MM.1S (cell line): ENCODE measurements around the gene HMGN3.

Source experiments
- DNase-seq: peaks from one replicate; pipeline ENCODE4 v3.0.0-alpha.2; 2015
- H2AFZ ChIP-seq: fragments of 300-600 bp; sonication (generic); 2 replicates; pipeline ENCODE4 v1.6.0; 2016; ENCODE audit warnings: antibody characterized with exemption, low read length
- H3F3A ChIP-seq: fragments of 300-600 bp; sonication (generic); 2 replicates; pipeline ENCODE4 v1.6.1; 2016; ENCODE audit warnings: mild to moderate bottlenecking, antibody characterized with exemption, low read length, moderate library complexity, mixed read lengths; ENCODE audit not compliant: insufficient read depth
- H3K27ac ChIP-seq: fragments of 300-600 bp; sonication (generic); 2 replicates; pipeline ENCODE4 v1.5.1; 2016; ENCODE audit warnings: mild to moderate bottlenecking, low read length
- H3K27me3 ChIP-seq: fragments of 300-600 bp; sonication (generic); replicated peaks from 2 replicates; pipeline ENCODE4 v1.6.0; 2016; ENCODE audit warnings: low read length; ENCODE audit not compliant: insufficient read depth
- H3K36me3 ChIP-seq: fragments of 300-600 bp; sonication (generic); replicated peaks from 2 replicates; pipeline ENCODE4 v1.6.1; 2016; ENCODE audit warnings: mild to moderate bottlenecking, low read length, mixed read lengths; ENCODE audit not compliant: insufficient read depth
- H3K4me1 ChIP-seq: fragments of 300-600 bp; sonication (generic); 2 replicates; pipeline ENCODE4 v1.6.1; 2016; ENCODE audit warnings: low read length, mixed read lengths
- H3K4me2 ChIP-seq: fragments of 300-600 bp; sonication (generic); 2 replicates; pipeline ENCODE4 v1.6.0; 2016; ENCODE audit warnings: low read depth, low read length
- H3K4me3 ChIP-seq: fragments of 300-600 bp; sonication (generic); 2 replicates; pipeline ENCODE4 v1.5.1; 2016; ENCODE audit warnings: low read length, mixed read lengths
- H3K79me2 ChIP-seq: fragments of 300-600 bp; sonication (generic); 2 replicates; pipeline ENCODE4 v1.6.1; 2016; ENCODE audit warnings: mixed run types, low read length, mixed read lengths
- H3K9ac ChIP-seq: fragments of 300-600 bp; sonication (generic); 2 replicates; pipeline ENCODE4 v1.6.1; 2016; ENCODE audit warnings: low read length, mixed read lengths
- H3K9me2 ChIP-seq: fragments of 300-600 bp; sonication (generic); replicated peaks from 2 replicates; pipeline ENCODE4 v1.6.1; 2016; ENCODE audit warnings: mild to moderate bottlenecking, low read length, mixed read lengths; ENCODE audit not compliant: insufficient read depth
- H3K9me3 ChIP-seq: fragments of 300-600 bp; sonication (generic); replicated peaks from 2 replicates; pipeline ENCODE4 v1.6.1; 2016; ENCODE audit warnings: mild to moderate bottlenecking, low read length, mixed read lengths; ENCODE audit not compliant: insufficient read depth
- H4K20me1 ChIP-seq: fragments of 300-600 bp; sonication (generic); 2 replicates; pipeline ENCODE4 v1.6.1; 2016; ENCODE audit warnings: mild to moderate bottlenecking, low read length, moderate library complexity, mixed read lengths; ENCODE audit not compliant: insufficient read depth
- EZH2 ChIP-seq: fragments of 300-600 bp; sonication (generic); optimal IDR thresholded peaks from 2 replicates; pipeline ENCODE3; 2017; ENCODE audit warnings: low read depth, mild to moderate bottlenecking, antibody characterized with exemption, low read length, mixed read lengths
- EZH2phosphoT487 ChIP-seq: fragments of 300-600 bp; sonication (generic); IDR thresholded peaks from 2 replicates; pipeline ENCODE4 v1.6.1; 2018; ENCODE audit warnings: antibody characterized with exemption, low read length
- TF ChIP-seq, protein P1 (sequence below): fragments of 300-600 bp; sonication (generic); IDR thresholded peaks from 2 replicates; pipeline ENCODE4 v1.5.1; 2016; ENCODE audit warnings: antibody characterized with exemption, low read length, mixed read lengths

The HMGN3 gene

DNA sequence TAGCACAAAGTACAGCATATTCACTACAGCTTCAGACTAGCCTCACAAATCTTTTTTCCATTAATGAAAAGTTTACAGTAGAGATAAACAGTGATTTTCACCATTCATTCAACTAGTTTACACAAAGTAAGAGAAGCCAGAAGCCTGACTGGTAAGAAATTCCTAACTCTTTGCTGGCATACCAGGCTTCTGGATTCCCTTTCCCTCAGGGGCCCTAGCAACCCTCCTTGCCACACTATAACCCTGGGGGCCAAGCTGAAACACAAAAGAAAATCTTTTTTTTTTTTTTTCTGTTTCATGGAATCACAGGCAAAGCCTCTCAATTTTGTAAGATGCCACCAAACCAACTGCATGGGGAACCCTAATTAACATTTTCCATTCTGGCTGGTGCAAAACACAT, 28.9 kb upstream of the HMGN3 start:
- Histone ChIP-seq H3K79me2 (no peaks in the 10 kb centered on the region), H3K4me3 (no peak overlapping the region), H4K20me1 (no peaks in the 10 kb centered on the region), H3K9ac (no peak overlapping the region), H3K4me1 (no peaks in the 10 kb centered on the region), H3K9me3 (no peaks in the 10 kb centered on the region), H3K27ac (no peak overlapping the region), H3K36me3 (no peaks in the 10 kb centered on the region), H3K27me3 (no peaks in the 10 kb centered on the region), H3F3A (no peaks in the 10 kb centered on the region), H3K9me2 (no peaks in the 10 kb centered on the region), H3K4me2 (no peak overlapping the region), H2AFZ (no peak overlapping the region)
- DNase-seq, result no peak
- no peak for TF ChIP-seq EZH2
- no peak for TF ChIP-seq EZH2phosphoT487
- TF ChIP-seq, protein P1, sequence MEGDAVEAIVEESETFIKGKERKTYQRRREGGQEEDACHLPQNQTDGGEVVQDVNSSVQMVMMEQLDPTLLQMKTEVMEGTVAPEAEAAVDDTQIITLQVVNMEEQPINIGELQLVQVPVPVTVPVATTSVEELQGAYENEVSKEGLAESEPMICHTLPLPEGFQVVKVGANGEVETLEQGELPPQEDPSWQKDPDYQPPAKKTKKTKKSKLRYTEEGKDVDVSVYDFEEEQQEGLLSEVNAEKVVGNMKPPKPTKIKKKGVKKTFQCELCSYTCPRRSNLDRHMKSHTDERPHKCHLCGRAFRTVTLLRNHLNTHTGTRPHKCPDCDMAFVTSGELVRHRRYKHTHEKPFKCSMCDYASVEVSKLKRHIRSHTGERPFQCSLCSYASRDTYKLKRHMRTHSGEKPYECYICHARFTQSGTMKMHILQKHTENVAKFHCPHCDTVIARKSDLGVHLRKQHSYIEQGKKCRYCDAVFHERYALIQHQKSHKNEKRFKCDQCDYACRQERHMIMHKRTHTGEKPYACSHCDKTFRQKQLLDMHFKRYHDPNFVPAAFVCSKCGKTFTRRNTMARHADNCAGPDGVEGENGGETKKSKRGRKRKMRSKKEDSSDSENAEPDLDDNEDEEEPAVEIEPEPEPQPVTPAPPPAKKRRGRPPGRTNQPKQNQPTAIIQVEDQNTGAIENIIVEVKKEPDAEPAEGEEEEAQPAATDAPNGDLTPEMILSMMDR, result no peak

DNA sequence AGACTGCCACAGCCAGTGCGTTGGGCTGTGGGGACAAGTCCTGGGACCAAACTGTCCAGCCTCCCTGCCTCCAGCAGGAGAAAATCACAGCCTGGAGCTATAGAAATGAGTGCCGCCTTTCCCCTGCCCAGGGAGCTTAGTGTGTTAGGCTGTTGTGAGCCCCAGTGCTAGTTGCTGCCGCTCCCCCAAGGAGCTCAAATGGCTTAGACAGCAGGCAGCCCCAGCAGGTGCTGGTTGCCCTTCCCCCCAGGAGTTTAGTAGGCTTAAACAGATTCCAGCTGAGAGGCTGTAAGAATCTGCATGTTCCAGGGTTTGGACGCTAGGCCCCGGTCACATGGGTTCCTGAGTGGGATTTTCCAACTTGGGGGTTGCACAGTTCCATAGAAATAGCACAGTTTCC, 27.2 kb upstream of the HMGN3 start:
- Histone ChIP-seq H3K79me2 (no peaks in the 10 kb centered on the region), H3K4me1 (no peaks in the 10 kb centered on the region), H4K20me1 (no peaks in the 10 kb centered on the region), H3K9me2 (no peaks in the 10 kb centered on the region), H3F3A (no peaks in the 10 kb centered on the region), H3K4me3 (no peak overlapping the region), H3K27ac (no peak overlapping the region), H3K9me3 (no peaks in the 10 kb centered on the region), H3K4me2 (no peak overlapping the region), H3K9ac (no peak overlapping the region), H3K27me3 (no peaks in the 10 kb centered on the region), H2AFZ (no peak overlapping the region), H3K36me3 (no peaks in the 10 kb centered on the region)
- DNase-seq, result no peak
- TF ChIP-seq EZH2 (no peak), EZH2phosphoT487 (no peak)
- TF ChIP-seq, protein P1, result no peak

DNA sequence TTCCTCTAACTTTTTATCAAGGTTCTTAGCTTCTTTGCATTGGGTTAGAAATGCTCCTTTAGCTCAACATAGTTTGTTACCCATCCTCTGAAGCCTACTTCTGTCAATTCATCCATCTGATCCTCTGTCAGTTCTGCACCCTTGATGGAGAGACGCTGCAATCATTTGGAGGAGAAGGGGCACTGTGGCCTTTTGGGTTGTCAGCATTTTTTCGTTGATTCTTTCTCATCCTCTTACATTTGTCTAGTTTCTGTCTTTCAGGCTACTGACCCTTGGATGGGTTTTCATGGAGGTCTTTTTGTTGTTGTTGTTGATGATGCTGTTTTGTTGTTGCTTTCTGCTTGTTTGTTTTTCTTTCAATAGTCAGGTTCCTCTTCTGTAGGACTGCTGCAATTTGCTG, 26.3 kb upstream of the HMGN3 start:
- no peaks in the 10 kb centered on the region for H3K4me1 ChIP-seq
- no peaks in the 10 kb centered on the region for H3K9me2 ChIP-seq
- no peak overlapping the region for H2AFZ ChIP-seq
- H3K9ac ChIP-seq, result no peak overlapping the region
- no peak for DNase-seq
- H3K27ac ChIP-seq, result no peak overlapping the region
- H3K36me3 ChIP-seq, result no peaks in the 10 kb centered on the region
- no peaks in the 10 kb centered on the region for H4K20me1 ChIP-seq
- TF ChIP-seq EZH2, result no peak
- TF ChIP-seq EZH2phosphoT487, result no peak
- TF ChIP-seq, protein P1, result no peak
- no peak overlapping the region for H3K4me3 ChIP-seq
- no peaks in the 10 kb centered on the region for H3F3A ChIP-seq
- no peak overlapping the region for H3K4me2 ChIP-seq
- no peaks in the 10 kb centered on the region for H3K9me3 ChIP-seq
- H3K27me3 ChIP-seq, result no peaks in the 10 kb centered on the region
- H3K79me2 ChIP-seq, result no peaks in the 10 kb centered on the region
